ENCODE data around the gene AAMP.

AAMP gene

DNA sequence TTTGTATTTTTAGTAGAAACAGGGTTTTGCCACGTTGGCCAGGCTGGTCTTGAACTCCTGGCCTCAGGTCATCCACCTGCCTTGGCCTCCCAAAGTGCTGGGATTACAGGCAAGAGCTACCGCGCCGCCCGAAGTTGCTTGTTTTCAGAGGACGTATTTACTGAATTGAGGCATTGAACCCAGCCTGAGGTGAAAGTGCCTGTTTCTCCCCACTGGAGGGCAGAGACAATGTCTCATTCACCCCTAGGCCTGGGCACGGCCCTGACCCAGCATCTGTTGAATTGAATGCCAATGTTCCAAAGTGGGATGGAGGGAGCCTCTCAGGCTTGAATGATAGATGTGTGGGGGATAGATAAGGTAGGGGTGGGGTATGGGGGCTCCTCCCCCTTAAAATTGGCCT lies 26.9 kb upstream of the AAMP start:
- no peaks in the 10 kb centered on the region for H4K20me1 ChIP-seq (ENCODE audit: low read depth, low read length)
- H3K79me2 ChIP-seq (ENCODE audit: insufficient read depth, low read length), result no peaks in the 10 kb centered on the region
- H2AFZ ChIP-seq (ENCODE audit: low read depth, low read length, severe bottlenecking), result no peak overlapping the region
- H3K36me3 ChIP-seq (ENCODE audit: low read length), result no peaks in the 10 kb centered on the region
- no peak overlapping the region for H3K4me2 ChIP-seq (ENCODE audit: low read depth, low read length, poor library complexity, severe bottlenecking)
- no peaks in the 10 kb centered on the region for H3K9me2 ChIP-seq (replicated peaks; ENCODE audit: insufficient read depth, low read length)
- no peaks in the 10 kb centered on the region for H3K27me3 ChIP-seq (ENCODE audit: low read length)
- no peak overlapping the region for H3K4me3 ChIP-seq (ENCODE audit: insufficient read depth, low read length, poor library complexity, severe bottlenecking)
- no peak overlapping the region for H3K9ac ChIP-seq (ENCODE audit: low read length)
- TF ChIP-seq, protein P1, sequence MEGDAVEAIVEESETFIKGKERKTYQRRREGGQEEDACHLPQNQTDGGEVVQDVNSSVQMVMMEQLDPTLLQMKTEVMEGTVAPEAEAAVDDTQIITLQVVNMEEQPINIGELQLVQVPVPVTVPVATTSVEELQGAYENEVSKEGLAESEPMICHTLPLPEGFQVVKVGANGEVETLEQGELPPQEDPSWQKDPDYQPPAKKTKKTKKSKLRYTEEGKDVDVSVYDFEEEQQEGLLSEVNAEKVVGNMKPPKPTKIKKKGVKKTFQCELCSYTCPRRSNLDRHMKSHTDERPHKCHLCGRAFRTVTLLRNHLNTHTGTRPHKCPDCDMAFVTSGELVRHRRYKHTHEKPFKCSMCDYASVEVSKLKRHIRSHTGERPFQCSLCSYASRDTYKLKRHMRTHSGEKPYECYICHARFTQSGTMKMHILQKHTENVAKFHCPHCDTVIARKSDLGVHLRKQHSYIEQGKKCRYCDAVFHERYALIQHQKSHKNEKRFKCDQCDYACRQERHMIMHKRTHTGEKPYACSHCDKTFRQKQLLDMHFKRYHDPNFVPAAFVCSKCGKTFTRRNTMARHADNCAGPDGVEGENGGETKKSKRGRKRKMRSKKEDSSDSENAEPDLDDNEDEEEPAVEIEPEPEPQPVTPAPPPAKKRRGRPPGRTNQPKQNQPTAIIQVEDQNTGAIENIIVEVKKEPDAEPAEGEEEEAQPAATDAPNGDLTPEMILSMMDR (IDR thresholded peaks at IDR 0.05; ENCODE audit: insufficient read depth, low read length, poor library complexity, severe bottlenecking), result no peak
- TF ChIP-seq EZH2phosphoT487 (conservative IDR thresholded peaks at IDR 0.05; ENCODE audit: low read length), result no peak
- no peaks in the 10 kb centered on the region for H3K9me3 ChIP-seq (ENCODE audit: insufficient read depth, low read length)
- H3K27ac ChIP-seq (ENCODE audit: low read depth, low read length), result no peak overlapping the region
- no peaks in the 10 kb centered on the region for H3F3A ChIP-seq (ENCODE audit: insufficient read depth)

DNA sequence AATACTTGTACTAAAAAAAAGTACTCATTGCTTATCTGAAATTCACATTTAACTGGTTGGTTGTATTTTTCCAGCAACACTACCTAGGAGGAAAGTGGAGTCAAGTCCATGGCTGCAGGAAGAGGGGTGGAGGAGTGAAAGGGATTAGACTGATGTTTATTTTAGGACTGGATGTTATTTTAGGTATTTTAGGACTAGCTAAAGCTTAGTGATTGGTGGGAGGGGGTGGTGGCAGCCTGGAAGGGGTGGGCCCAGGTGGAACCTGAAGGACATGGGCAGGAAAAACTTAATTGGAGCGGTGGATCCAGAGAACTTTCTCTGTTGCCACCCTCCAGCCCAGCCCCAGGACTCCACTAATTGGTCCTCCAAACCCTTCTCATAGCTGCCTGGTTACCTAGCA lies 26.3 kb upstream of the AAMP start:
- no peak overlapping the region for H3K4me2 ChIP-seq (ENCODE audit: low read depth, low read length, poor library complexity, severe bottlenecking)
- H3K9me2 ChIP-seq (replicated peaks; ENCODE audit: insufficient read depth, low read length), result no peaks in the 10 kb centered on the region
- H3K36me3 ChIP-seq (ENCODE audit: low read length), result no peaks in the 10 kb centered on the region
- no peak overlapping the region for H2AFZ ChIP-seq (ENCODE audit: low read depth, low read length, severe bottlenecking)
- no peak overlapping the region for H3K27ac ChIP-seq (ENCODE audit: low read depth, low read length)
- no peaks in the 10 kb centered on the region for H3K27me3 ChIP-seq (ENCODE audit: low read length)
- TF ChIP-seq, protein P1 (IDR thresholded peaks at IDR 0.05; ENCODE audit: insufficient read depth, low read length, poor library complexity, severe bottlenecking), result no peak
- no peak for TF ChIP-seq EZH2phosphoT487 (conservative IDR thresholded peaks at IDR 0.05; ENCODE audit: low read length)
- H3K79me2 ChIP-seq (ENCODE audit: insufficient read depth, low read length), result no peaks in the 10 kb centered on the region
- no peaks in the 10 kb centered on the region for H4K20me1 ChIP-seq (ENCODE audit: low read depth, low read length)
- H3K9me3 ChIP-seq (ENCODE audit: insufficient read depth, low read length), result no peaks in the 10 kb centered on the region
- H3F3A ChIP-seq (ENCODE audit: insufficient read depth), result no peaks in the 10 kb centered on the region
- H3K4me3 ChIP-seq (ENCODE audit: insufficient read depth, low read length, poor library complexity, severe bottlenecking), result no peak overlapping the region
- H3K9ac ChIP-seq (ENCODE audit: low read length), result no peak overlapping the region

DNA sequence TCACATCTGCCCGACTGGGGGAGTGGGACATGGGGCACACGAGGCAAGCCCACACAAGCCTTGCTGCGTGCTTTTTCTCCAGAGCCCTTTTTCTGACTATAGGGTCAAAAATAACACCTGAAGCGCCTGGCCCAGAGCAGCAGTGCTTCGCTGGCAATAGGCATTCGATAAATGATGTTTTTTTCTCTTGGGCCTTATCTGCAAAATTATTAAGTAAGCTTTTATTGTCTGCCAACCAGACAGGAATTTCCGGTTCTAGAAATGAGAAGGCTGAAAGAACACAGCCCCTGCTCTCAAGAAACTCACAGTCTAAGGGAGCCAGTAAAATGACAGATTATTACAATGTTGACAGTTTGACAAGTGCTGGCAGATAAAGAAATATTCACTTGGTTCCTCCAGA lies 25.1 kb upstream of the AAMP start:
- no peak overlapping the region for H3K9ac ChIP-seq (ENCODE audit: low read length)
- no peaks in the 10 kb centered on the region for H3K36me3 ChIP-seq (ENCODE audit: low read length)
- no peak overlapping the region for H2AFZ ChIP-seq (ENCODE audit: low read depth, low read length, severe bottlenecking)
- H4K20me1 ChIP-seq (ENCODE audit: low read depth, low read length), result no peaks in the 10 kb centered on the region
- H3K9me2 ChIP-seq (replicated peaks; ENCODE audit: insufficient read depth, low read length), result no peaks in the 10 kb centered on the region
- H3K9me3 ChIP-seq (ENCODE audit: insufficient read depth, low read length), result no peaks in the 10 kb centered on the region
- H3K4me3 ChIP-seq (ENCODE audit: insufficient read depth, low read length, poor library complexity, severe bottlenecking), result no peak overlapping the region
- TF ChIP-seq, protein P1 (IDR thresholded peaks at IDR 0.05; ENCODE audit: insufficient read depth, low read length, poor library complexity, severe bottlenecking), result no peak
- TF ChIP-seq EZH2phosphoT487 (conservative IDR thresholded peaks at IDR 0.05; ENCODE audit: low read length), result no peak
- no peak overlapping the region for H3K27ac ChIP-seq (ENCODE audit: low read depth, low read length)
- no peaks in the 10 kb centered on the region for H3K79me2 ChIP-seq (ENCODE audit: insufficient read depth, low read length)
- H3K4me2 ChIP-seq (ENCODE audit: low read depth, low read length, poor library complexity, severe bottlenecking), result no peak overlapping the region
- no peaks in the 10 kb centered on the region for H3F3A ChIP-seq (ENCODE audit: insufficient read depth)
- H3K27me3 ChIP-seq (ENCODE audit: low read length), result no peaks in the 10 kb centered on the region

Measured in SU-DHL-6 (cell line).